Measurements from ENCODE around the gene COX5A.
A peak's percentile ranks its signal among the peaks of the same experiment; 100 is the strongest.
"Not testable (repeated sequence)": the region's sequence is repeated elsewhere in the genome, so short reads cannot be mapped to it uniquely, and the experiment has no call there.

COX5A gene

GRCh38 chr15:74902295-74903075 lies 35.4 kb downstream of the COX5A start:
- no peak for FAIRE-seq
- TF ChIP-seq, protein P1, sequence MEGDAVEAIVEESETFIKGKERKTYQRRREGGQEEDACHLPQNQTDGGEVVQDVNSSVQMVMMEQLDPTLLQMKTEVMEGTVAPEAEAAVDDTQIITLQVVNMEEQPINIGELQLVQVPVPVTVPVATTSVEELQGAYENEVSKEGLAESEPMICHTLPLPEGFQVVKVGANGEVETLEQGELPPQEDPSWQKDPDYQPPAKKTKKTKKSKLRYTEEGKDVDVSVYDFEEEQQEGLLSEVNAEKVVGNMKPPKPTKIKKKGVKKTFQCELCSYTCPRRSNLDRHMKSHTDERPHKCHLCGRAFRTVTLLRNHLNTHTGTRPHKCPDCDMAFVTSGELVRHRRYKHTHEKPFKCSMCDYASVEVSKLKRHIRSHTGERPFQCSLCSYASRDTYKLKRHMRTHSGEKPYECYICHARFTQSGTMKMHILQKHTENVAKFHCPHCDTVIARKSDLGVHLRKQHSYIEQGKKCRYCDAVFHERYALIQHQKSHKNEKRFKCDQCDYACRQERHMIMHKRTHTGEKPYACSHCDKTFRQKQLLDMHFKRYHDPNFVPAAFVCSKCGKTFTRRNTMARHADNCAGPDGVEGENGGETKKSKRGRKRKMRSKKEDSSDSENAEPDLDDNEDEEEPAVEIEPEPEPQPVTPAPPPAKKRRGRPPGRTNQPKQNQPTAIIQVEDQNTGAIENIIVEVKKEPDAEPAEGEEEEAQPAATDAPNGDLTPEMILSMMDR (IDR thresholded peaks at IDR 0.05; ENCODE audit: insufficient read depth, missing control alignments), result no peak
- no peak for DNase-seq (ENCODE audit: insufficient read length, low spot score)

DNA sequence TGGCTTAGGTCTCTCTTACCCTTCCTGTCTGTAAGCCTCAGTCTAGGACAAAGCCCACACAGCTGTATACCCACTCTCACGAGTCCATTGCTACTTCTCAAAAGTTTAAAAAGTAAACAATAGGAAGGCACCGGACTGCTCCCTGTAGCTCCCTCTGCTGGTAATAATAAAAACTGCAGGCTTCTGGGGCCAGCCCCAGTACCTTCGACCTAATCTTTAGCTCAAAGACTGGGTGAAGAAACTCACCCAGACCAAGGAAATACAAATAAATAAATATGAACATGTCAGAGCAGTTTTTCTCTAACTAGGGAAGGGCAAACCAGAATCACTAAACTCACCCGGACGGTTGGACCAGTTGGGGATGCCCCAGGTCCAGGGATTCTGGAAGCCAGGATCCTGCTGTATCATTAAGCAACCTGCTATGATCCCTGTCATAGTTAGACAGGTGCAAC lies 36.2 kb downstream of the COX5A start:
- TF ChIP-seq, protein P1 (IDR thresholded peaks at IDR 0.05; ENCODE audit: insufficient read depth, missing control alignments), result peak; percentile 74
- FAIRE-seq, result no peak
- peak; percentile 77 for DNase-seq (ENCODE audit: insufficient read length, low spot score)

DNA sequence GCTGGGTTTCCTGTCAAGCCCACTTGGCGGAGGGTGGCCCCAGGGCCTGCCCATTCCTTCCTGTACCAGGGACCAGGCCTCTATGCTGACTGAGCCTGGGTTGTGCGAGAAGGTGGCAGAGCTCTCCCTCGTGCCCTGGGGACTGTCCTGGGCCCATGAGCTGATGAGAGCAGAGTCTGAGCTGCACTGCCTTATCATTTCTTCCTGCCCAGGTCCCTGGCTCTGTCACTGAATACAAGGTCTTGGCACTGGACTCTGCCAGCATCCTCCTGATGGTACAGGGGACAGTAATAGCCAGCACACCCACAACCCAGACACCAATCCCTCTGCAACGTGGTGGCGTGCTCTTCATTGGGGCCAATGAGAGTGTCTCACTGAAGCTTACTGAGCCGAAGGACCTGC lies 40.6 kb downstream of the COX5A start:
- DNase-seq (ENCODE audit: insufficient read length, low spot score), result no peak
- TF ChIP-seq, protein P1 (IDR thresholded peaks at IDR 0.05; ENCODE audit: insufficient read depth, missing control alignments), result no peak
- FAIRE-seq, result no peak

DNA sequence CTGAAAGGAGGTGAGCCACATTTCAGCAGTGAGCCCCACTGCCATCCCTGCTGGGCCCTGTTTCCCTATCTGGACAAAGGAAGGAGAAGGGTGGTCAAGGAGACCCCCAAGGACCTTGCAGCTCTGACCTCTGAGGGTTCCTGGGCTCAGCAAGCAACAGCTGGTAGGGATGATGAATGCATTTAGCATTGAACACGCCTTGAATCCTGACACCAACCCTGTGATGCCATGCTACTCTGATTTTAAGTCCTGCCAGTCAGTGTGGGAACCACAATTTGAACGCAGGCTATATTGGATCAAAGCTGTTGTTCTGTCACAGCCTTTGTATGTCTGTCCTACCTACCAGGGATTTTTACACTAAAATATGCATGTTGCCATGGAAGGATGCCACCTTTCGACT lies 41.6 kb downstream of the COX5A start:
- no peak for FAIRE-seq
- TF ChIP-seq, protein P1 (IDR thresholded peaks at IDR 0.05; ENCODE audit: insufficient read depth, missing control alignments), result no peak
- DNase-seq (ENCODE audit: insufficient read length, low spot score), result no peak

- TF ChIP-seq, protein P1 (IDR thresholded peaks at IDR 0.05; ENCODE audit: insufficient read depth, missing control alignments), result no peak
- FAIRE-seq (no peak), DNase-seq (ENCODE audit: insufficient read length, low spot score) (no peak)
Measured at GRCh38 chr15:74895830-74896229, 42.0 kb downstream of the COX5A start.

- not testable (repeated sequence) for FAIRE-seq; DNase-seq (ENCODE audit: insufficient read length, low spot score)
Measured at GRCh38 chr15:74894383-74894782, 43.5 kb downstream of the COX5A start.

GRCh38 chr15:74893627-74894026 lies 44.2 kb downstream of the COX5A start:
- FAIRE-seq (no peak), DNase-seq (ENCODE audit: insufficient read length, low spot score) (no peak)
- TF ChIP-seq, protein P1 (IDR thresholded peaks at IDR 0.05; ENCODE audit: insufficient read depth, missing control alignments), result no peak

All from D721Med (cell line).